ENCODE measurements around the gene SGMS1. TPM values are rescaled to one million over a fixed set of nuclear protein-coding genes. Genes with fewer than 3 reads are reported as not detected.

The SGMS1 gene
- polyA plus RNA-seq, 1 donor (not counting 4 experiments of a cell fraction or from before 2014, with no cell fraction given) = 18.3 TPM

GRCh38 chr10:50464004-50464409 is 159.7 kb downstream of the SGMS1 start:
- DNase-seq (ENCODE audit: low read depth, low spot score) = no peak
- Histone ChIP-seq H3K9me1 (ENCODE audit: control insufficient read depth, extremely low read depth, insufficient read depth, low read length) (no peaks in the 10 kb centered on the region), H3K79me2 (ENCODE audit: control insufficient read depth, insufficient read depth, low read length) (no peaks in the 10 kb centered on the region), H3K4me1 (ENCODE audit: control insufficient read depth, extremely low read depth, insufficient read depth, low read length) (no peaks in the 10 kb centered on the region), H3K27me3 (ENCODE audit: control insufficient read depth, extremely low read depth, insufficient read depth, low read length) (no peaks in the 10 kb centered on the region), H3K4me2 (ENCODE audit: control insufficient read depth, extremely low read depth, insufficient read depth, low read depth, low read length) (no peak overlapping the region), H3K4me3 (ENCODE audit: control insufficient read depth in 2 of 3, extremely low read depth in 1 of 3, insufficient read depth in 2 of 3, low read depth in 1 of 3, low read length in 3 of 3) (no peak overlapping the region), H3K36me3 (ENCODE audit: control insufficient read depth in 2 of 2, extremely low read depth in 1 of 2, insufficient read depth in 2 of 2, low read length in 2 of 2) (peaks cover 0 to 5% of the 10 kb centered on the region in 2 experiments), H3K9ac (ENCODE audit: control insufficient read depth, extremely low read depth, insufficient read depth, low read length) (no peak overlapping the region), H3K27ac (ENCODE audit: control insufficient read depth, insufficient read depth, low read length) (no peak overlapping the region), H2AFZ (ENCODE audit: control insufficient read depth, low read length) (no peak overlapping the region), H4K20me1 (ENCODE audit: control insufficient read depth, extremely low read depth, insufficient read depth, low read length) (no peaks in the 10 kb centered on the region), H3K9me3 (ENCODE audit: control insufficient read depth, low read depth, low read length) (no peaks in the 10 kb centered on the region)
- no peak for FAIRE-seq
- no peak for TF ChIP-seq CTCF (optimal IDR thresholded peaks at IDR 0.05 in 1 of 3, IDR thresholded peaks at IDR 0.05 in 1 of 3, conservative IDR thresholded peaks at IDR 0.05 in 1 of 3; ENCODE audit: extremely low read depth in 1 of 3, insufficient read depth in 2 of 3, low read length in 3 of 3)
- TF ChIP-seq EZH2 (IDR thresholded peaks at IDR 0.05; ENCODE audit: low read length) = no peak
- dilution Hi-C loops (cut with MboI; ENCODE audit: extremely low pct_ligation_motif_present, low sequenced_read_pairs) = no loop called here

- no peak overlapping the region for H3K9ac ChIP-seq (ENCODE audit: control insufficient read depth, extremely low read depth, insufficient read depth, low read length)
- no peak overlapping the region for H3K4me3 ChIP-seq (ENCODE audit: control insufficient read depth in 2 of 3, extremely low read depth in 1 of 3, insufficient read depth in 2 of 3, low read depth in 1 of 3, low read length in 3 of 3)
- dilution Hi-C loops (cut with MboI; ENCODE audit: extremely low pct_ligation_motif_present, low sequenced_read_pairs) = no loop called here
- H4K20me1 ChIP-seq (ENCODE audit: control insufficient read depth, extremely low read depth, insufficient read depth, low read length) = no peaks in the 10 kb centered on the region
- no peaks in the 10 kb centered on the region for H3K79me2 ChIP-seq (ENCODE audit: control insufficient read depth, insufficient read depth, low read length)
- no peaks in the 10 kb centered on the region for H3K27me3 ChIP-seq (ENCODE audit: control insufficient read depth, extremely low read depth, insufficient read depth, low read length)
- peaks cover 0 to 7% of the 10 kb centered on the region in 2 experiments for H3K36me3 ChIP-seq (ENCODE audit: control insufficient read depth in 2 of 2, extremely low read depth in 1 of 2, insufficient read depth in 2 of 2, low read length in 2 of 2)
- no peaks in the 10 kb centered on the region for H3K4me1 ChIP-seq (ENCODE audit: control insufficient read depth, extremely low read depth, insufficient read depth, low read length)
- TF ChIP-seq CTCF (optimal IDR thresholded peaks at IDR 0.05 in 1 of 3, IDR thresholded peaks at IDR 0.05 in 1 of 3, conservative IDR thresholded peaks at IDR 0.05 in 1 of 3; ENCODE audit: extremely low read depth in 1 of 3, insufficient read depth in 2 of 3, low read length in 3 of 3) (no peak), EZH2 (IDR thresholded peaks at IDR 0.05; ENCODE audit: low read length) (no peak)
- H3K9me1 ChIP-seq (ENCODE audit: control insufficient read depth, extremely low read depth, insufficient read depth, low read length) = no peaks in the 10 kb centered on the region
- H3K27ac ChIP-seq (ENCODE audit: control insufficient read depth, insufficient read depth, low read length) = no peak overlapping the region
- H2AFZ ChIP-seq (ENCODE audit: control insufficient read depth, low read length) = no peak overlapping the region
- H3K4me2 ChIP-seq (ENCODE audit: control insufficient read depth, extremely low read depth, insufficient read depth, low read depth, low read length) = no peak overlapping the region
- DNase-seq (ENCODE audit: low read depth, low spot score) (no peak), FAIRE-seq (no peak)
- H3K9me3 ChIP-seq (ENCODE audit: control insufficient read depth, low read depth, low read length) = no peaks in the 10 kb centered on the region
Observed at GRCh38 chr10:50461834-50462233, 161.9 kb downstream of the SGMS1 start.
